HEK293 (cell line): ENCODE data around the gene PBXIP1.

ENCODE experiments used
- CTCF ChIA-PET: fragments of 350-600 bp; formaldehyde crosslinking; extraction: SDS; loops from one replicate; lab custom pipeline; 2021; ENCODE audit warnings: antibody characterized with exemption; lab: Yijun Ruan, JAX
- POLR2A ChIA-PET: fragments of 300-600 bp; formaldehyde crosslinking; extraction: SDS; loops from one replicate; lab custom pipeline; 2020; ENCODE audit warnings: antibody characterized with exemption, inconsistent platforms; lab: Yijun Ruan, JAX
- H3K27ac ChIP-seq: fragments of 200-500 bp; sonication (Bioruptor generic); 2 replicates; pipeline ENCODE4 v1.5.1; 2014; ENCODE audit warnings: low read depth, low read length, control low read depth, inconsistent platforms; ENCODE audit errors: extremely low read depth
- H3K36me3 ChIP-seq, 2 experiments: fragments of 200-500 bp in 1 of 2; sonication (Bioruptor generic) in 1 of 2; 1 replicate in 1 of 2; 2 replicates in 1 of 2; pipeline ENCODE4 v1.5.1; 2014 to 2017; ENCODE audit warnings: inconsistent platforms in 2 of 2, low read length in 2 of 2; ENCODE audit not compliant: control insufficient read depth in 2 of 2, insufficient read depth in 1 of 2
- H3K4me1 ChIP-seq: fragments of 200-500 bp; sonication (Bioruptor generic); 2 replicates; pipeline ENCODE4 v1.5.1; 2014; ENCODE audit warnings: mild to moderate bottlenecking, low read length, inconsistent platforms; ENCODE audit not compliant: control insufficient read depth, insufficient read depth
- H3K4me3 ChIP-seq: 2 replicates; pipeline ENCODE4 v1.5.1; 2011; ENCODE audit warnings: low read depth, mild to moderate bottlenecking, control low read depth, low read length, moderate library complexity
- H3K9me3 ChIP-seq: fragments of 200-500 bp; sonication (Bioruptor generic); 2 replicates; pipeline ENCODE4 v1.5.1; 2014; ENCODE audit warnings: low read depth, low read length, inconsistent platforms; ENCODE audit not compliant: control insufficient read depth, insufficient read depth
- IKZF3 ChIP-seq: fragments of 450-650 bp; IDR thresholded peaks from 2 replicates; pipeline ENCODE4 v1.5.0; 2018; ENCODE audit warnings: missing biosample characterization, mild to moderate bottlenecking, missing genetic modification characterization, moderate library complexity
- KLF1 ChIP-seq: fragments of 450-650 bp; formaldehyde crosslinking; IDR thresholded peaks from 2 replicates; pipeline ENCODE4 v1.5.1; 2016; ENCODE audit warnings: missing biosample characterization, missing genetic modification characterization
- KLF9 ChIP-seq: fragments of 450-650 bp; formaldehyde crosslinking; IDR thresholded peaks from 2 replicates; pipeline ENCODE4 v1.5.1; 2016; ENCODE audit warnings: missing biosample characterization, missing genetic modification characterization, low read depth
- MYNN ChIP-seq: fragments of 450-650 bp; formaldehyde crosslinking; IDR thresholded peaks from 2 replicates; pipeline ENCODE4 v1.5.1; 2016; ENCODE audit warnings: missing biosample characterization, missing genetic modification characterization, borderline replicate concordance
- TRIM28 ChIP-seq: IDR thresholded peaks from 2 replicates; pipeline ENCODE4 v1.6.1; 2011; ENCODE audit warnings: low read length, control low read depth, borderline replicate concordance
- WT1 ChIP-seq: fragments of 450-650 bp; formaldehyde crosslinking; IDR thresholded peaks from 2 replicates; pipeline ENCODE4 v1.5.1; 2016; ENCODE audit warnings: missing biosample characterization, missing genetic modification characterization
- ZBTB17 ChIP-seq: fragments of 450-650 bp; formaldehyde crosslinking; IDR thresholded peaks from 2 replicates; pipeline ENCODE4 v1.5.1; 2016; ENCODE audit warnings: missing biosample characterization, missing genetic modification characterization
- ZBTB20 ChIP-seq: fragments of 450-650 bp; formaldehyde crosslinking; IDR thresholded peaks from 2 replicates; pipeline ENCODE4 v1.5.1; 2016; ENCODE audit warnings: missing biosample characterization, missing genetic modification characterization
- ZFP3 ChIP-seq: fragments of 450-650 bp; formaldehyde crosslinking; IDR thresholded peaks from 2 replicates; pipeline ENCODE4 v1.5.1; 2016; ENCODE audit warnings: low read depth, missing biosample characterization, missing genetic modification characterization
- ZNF16 ChIP-seq: fragments of 450-650 bp; formaldehyde crosslinking; IDR thresholded peaks from 2 replicates; pipeline ENCODE4 v1.5.1; 2016; ENCODE audit warnings: low read depth, missing biosample characterization, missing genetic modification characterization
- ZNF184 ChIP-seq: fragments of 450-650 bp; IDR thresholded peaks from 2 replicates; pipeline ENCODE4 v1.5.1; 2018; ENCODE audit warnings: missing biosample characterization, mild to moderate bottlenecking, missing genetic modification characterization
- ZNF366 ChIP-seq: fragments of 450-650 bp; formaldehyde crosslinking; conservative IDR thresholded peaks from 2 replicates; pipeline ENCODE4 v1.5.1; 2016; ENCODE audit warnings: missing biosample characterization, missing genetic modification characterization
- ZNF510 ChIP-seq: fragments of 450-650 bp; formaldehyde crosslinking; IDR thresholded peaks from 2 replicates; pipeline ENCODE4 v1.5.1; 2018; ENCODE audit warnings: mild to moderate bottlenecking, missing genetic modification characterization, missing biosample characterization; ENCODE audit not compliant: insufficient replicate concordance
- ZNF514 ChIP-seq: fragments of 450-650 bp; formaldehyde crosslinking; IDR thresholded peaks from 2 replicates; pipeline ENCODE4 v1.5.1; 2016; ENCODE audit warnings: missing biosample characterization, missing genetic modification characterization
- ZNF558 ChIP-seq: fragments of 450-650 bp; formaldehyde crosslinking; IDR thresholded peaks from 2 replicates; pipeline ENCODE4 v1.5.1; 2016; ENCODE audit warnings: missing biosample characterization, missing genetic modification characterization
- ZNF610 ChIP-seq: fragments of 450-650 bp; formaldehyde crosslinking; IDR thresholded peaks from 2 replicates; pipeline ENCODE4 v1.5.1; 2016; ENCODE audit warnings: missing biosample characterization, missing genetic modification characterization, borderline replicate concordance
- ZXDB ChIP-seq: fragments of 450-650 bp; formaldehyde crosslinking; IDR thresholded peaks from 2 replicates; pipeline ENCODE4 v1.5.1; 2016; ENCODE audit warnings: missing biosample characterization, missing genetic modification characterization
- TF ChIP-seq, protein P1 (sequence below): fragments of 450-650 bp; formaldehyde crosslinking; IDR thresholded peaks from 2 replicates; pipeline ENCODE4 v1.5.1; 2016; ENCODE audit warnings: missing biosample characterization, missing genetic modification characterization, low read depth
- TF ChIP-seq, protein P2 (sequence below): fragments of 450-650 bp; formaldehyde crosslinking; IDR thresholded peaks from 2 replicates; pipeline ENCODE4 v1.5.1; 2017; ENCODE audit warnings: missing biosample characterization, missing genetic modification characterization
- TF ChIP-seq, protein P3 (sequence below): fragments of 450-650 bp; formaldehyde crosslinking; IDR thresholded peaks from 2 replicates; pipeline ENCODE4 v1.5.1; 2017; ENCODE audit warnings: missing biosample characterization, mild to moderate bottlenecking, missing genetic modification characterization, moderate library complexity
- TF ChIP-seq, protein P4 (sequence below): fragments of 450-650 bp; formaldehyde crosslinking; IDR thresholded peaks from 2 replicates; pipeline ENCODE4 v1.5.1; 2016; ENCODE audit warnings: missing biosample characterization, missing genetic modification characterization
- TF ChIP-seq, protein P5 (sequence below): fragments of 450-650 bp; formaldehyde crosslinking; IDR thresholded peaks from 2 replicates; pipeline ENCODE4 v1.5.1; 2016; ENCODE audit warnings: missing biosample characterization, missing genetic modification characterization

The PBXIP1 gene

DNA sequence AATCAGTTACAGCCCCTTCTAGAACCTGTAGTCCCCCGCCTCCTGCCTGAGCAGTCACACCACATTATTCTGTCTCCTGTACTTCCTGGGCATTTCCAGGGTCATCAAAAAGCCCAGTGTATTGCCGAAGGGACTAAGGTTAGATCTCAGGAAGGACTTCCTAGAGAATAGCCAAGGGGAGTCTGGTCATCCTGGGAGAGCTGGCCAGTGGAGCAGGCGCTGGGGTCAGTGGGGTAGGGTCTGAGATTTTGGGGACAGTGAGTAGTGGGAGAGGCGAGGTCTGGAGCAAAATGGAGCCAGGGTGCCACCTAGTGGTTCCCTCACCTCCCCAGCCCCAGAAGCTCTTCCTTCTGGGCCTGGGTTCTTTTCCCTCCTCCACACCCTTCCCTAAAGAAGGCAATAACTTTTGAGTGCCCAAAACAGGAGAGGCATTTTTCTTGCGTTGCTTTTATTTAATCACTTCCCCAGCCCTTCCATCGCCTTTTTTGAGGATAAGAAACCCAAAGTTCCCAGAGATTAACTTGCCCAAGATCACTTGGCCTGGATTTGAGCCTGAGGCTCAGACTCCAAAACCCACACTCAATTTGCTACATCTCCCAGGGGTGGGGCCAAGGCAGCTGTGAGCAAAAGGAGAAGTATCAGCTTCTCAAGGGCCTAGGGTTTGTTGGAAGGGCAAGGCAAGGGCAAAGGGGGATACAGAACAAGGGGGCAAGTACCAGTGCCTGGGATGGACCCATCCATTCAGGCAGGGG is 12.1 kb downstream of the PBXIP1 start (continued):
- 0 out of 2 replicates have a peak, but pooled peaks have one; percentile 7 for TF ChIP-seq KLF1 (tag by site-specific recombination)
- TF ChIP-seq, protein P1, sequence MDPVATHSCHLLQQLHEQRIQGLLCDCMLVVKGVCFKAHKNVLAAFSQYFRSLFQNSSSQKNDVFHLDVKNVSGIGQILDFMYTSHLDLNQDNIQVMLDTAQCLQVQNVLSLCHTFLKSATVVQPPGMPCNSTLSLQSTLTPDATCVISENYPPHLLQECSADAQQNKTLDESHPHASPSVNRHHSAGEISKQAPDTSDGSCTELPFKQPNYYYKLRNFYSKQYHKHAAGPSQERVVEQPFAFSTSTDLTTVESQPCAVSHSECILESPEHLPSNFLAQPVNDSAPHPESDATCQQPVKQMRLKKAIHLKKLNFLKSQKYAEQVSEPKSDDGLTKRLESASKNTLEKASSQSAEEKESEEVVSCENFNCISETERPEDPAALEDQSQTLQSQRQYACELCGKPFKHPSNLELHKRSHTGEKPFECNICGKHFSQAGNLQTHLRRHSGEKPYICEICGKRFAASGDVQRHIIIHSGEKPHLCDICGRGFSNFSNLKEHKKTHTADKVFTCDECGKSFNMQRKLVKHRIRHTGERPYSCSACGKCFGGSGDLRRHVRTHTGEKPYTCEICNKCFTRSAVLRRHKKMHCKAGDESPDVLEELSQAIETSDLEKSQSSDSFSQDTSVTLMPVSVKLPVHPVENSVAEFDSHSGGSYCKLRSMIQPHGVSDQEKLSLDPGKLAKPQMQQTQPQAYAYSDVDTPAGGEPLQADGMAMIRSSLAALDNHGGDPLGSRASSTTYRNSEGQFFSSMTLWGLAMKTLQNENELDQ (tag by site-specific recombination): no peak
- peak; percentile 42; the same call in 1 of the 2 replicates for TF ChIP-seq IKZF3 (tag by site-specific recombination)
- TF ChIP-seq, protein P2, sequence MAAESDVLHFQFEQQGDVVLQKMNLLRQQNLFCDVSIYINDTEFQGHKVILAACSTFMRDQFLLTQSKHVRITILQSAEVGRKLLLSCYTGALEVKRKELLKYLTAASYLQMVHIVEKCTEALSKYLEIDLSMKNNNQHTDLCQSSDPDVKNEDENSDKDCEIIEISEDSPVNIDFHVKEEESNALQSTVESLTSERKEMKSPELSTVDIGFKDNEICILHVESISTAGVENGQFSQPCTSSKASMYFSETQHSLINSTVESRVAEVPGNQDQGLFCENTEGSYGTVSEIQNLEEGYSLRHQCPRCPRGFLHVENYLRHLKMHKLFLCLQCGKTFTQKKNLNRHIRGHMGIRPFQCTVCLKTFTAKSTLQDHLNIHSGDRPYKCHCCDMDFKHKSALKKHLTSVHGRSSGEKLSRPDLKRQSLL (tag by site-specific recombination): no peak
- TF ChIP-seq ZBTB17 (tag by site-specific recombination): peak; percentile 26; the same call in 1 of the 2 replicates
- TF ChIP-seq, protein P3, sequence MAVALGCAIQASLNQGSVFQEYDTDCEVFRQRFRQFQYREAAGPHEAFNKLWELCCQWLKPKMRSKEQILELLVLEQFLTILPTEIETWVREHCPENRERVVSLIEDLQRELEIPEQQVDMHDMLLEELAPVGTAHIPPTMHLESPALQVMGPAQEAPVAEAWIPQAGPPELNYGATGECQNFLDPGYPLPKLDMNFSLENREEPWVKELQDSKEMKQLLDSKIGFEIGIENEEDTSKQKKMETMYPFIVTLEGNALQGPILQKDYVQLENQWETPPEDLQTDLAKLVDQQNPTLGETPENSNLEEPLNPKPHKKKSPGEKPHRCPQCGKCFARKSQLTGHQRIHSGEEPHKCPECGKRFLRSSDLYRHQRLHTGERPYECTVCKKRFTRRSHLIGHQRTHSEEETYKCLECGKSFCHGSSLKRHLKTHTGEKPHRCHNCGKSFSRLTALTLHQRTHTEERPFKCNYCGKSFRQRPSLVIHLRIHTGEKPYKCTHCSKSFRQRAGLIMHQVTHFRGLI (tag by site-specific recombination): no peak

DNA sequence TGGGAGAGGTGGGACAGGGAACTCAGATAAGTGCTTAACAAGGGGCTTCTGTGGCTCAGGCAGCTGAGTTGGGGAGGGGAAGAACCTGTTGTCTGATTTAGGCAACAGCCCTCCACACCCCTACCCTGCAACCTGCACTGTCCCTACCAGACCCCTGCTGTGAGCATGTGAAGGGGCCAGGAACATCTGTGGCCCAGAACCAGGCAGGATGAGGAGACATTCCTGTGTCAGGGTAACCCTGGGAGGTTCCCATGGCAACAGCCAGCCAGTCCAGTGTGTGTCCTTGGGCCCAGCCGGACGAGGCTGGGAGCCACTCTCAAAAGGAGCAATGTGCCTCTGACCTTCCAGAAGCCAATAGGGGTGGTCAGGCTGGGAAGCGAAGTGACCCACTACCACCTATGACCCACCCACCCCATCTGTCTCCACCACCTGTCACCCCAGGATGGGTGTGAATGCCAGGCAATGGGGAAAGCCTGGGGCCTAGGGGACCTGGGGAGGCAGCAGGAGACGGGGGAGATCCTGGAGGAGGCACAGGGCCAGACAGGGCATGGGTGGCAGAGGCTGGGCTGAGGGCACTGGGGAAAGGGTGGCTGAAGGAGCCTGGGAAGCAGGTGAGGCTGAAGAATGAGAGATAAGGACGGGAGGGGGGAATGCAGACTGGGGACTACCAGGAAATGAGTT is 14.4 kb downstream of the PBXIP1 start:
- ChIA-PET CTCF (interaction anchor here (1.5 kb wide), 1 partner anchor 382 kb away, joined by 5 read pairs; no protein-coding TSS in a partner anchor), POLR2A (no interaction called here)
- TF ChIP-seq ZFP3 (tag by site-specific recombination) (no peak), MYNN (peak; percentile 76), IKZF3 (tag by site-specific recombination) (no peak), ZNF184 (tag by site-specific recombination) (no peak), ZXDB (tag by site-specific recombination) (no peak), ZBTB20 (tag by site-specific recombination) (no peak), ZNF514 (no peak), ZNF366 (tag by site-specific recombination) (no peak), ZBTB17 (tag by site-specific recombination) (no peak), KLF9 (tag by site-specific recombination) (no peak), ZNF610 (tag by site-specific recombination) (no peak), TRIM28 (no peak), ZNF558 (no peak), ZNF510 (no peak), ZNF16 (tag by site-specific recombination) (no peak), WT1 (tag by site-specific recombination) (no peak)
- TF ChIP-seq, protein P4, sequence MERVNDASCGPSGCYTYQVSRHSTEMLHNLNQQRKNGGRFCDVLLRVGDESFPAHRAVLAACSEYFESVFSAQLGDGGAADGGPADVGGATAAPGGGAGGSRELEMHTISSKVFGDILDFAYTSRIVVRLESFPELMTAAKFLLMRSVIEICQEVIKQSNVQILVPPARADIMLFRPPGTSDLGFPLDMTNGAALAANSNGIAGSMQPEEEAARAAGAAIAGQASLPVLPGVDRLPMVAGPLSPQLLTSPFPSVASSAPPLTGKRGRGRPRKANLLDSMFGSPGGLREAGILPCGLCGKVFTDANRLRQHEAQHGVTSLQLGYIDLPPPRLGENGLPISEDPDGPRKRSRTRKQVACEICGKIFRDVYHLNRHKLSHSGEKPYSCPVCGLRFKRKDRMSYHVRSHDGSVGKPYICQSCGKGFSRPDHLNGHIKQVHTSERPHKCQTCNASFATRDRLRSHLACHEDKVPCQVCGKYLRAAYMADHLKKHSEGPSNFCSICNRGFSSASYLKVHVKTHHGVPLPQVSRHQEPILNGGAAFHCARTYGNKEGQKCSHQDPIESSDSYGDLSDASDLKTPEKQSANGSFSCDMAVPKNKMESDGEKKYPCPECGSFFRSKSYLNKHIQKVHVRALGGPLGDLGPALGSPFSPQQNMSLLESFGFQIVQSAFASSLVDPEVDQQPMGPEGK (tag by site-specific recombination): no peak
- TF ChIP-seq, protein P5, sequence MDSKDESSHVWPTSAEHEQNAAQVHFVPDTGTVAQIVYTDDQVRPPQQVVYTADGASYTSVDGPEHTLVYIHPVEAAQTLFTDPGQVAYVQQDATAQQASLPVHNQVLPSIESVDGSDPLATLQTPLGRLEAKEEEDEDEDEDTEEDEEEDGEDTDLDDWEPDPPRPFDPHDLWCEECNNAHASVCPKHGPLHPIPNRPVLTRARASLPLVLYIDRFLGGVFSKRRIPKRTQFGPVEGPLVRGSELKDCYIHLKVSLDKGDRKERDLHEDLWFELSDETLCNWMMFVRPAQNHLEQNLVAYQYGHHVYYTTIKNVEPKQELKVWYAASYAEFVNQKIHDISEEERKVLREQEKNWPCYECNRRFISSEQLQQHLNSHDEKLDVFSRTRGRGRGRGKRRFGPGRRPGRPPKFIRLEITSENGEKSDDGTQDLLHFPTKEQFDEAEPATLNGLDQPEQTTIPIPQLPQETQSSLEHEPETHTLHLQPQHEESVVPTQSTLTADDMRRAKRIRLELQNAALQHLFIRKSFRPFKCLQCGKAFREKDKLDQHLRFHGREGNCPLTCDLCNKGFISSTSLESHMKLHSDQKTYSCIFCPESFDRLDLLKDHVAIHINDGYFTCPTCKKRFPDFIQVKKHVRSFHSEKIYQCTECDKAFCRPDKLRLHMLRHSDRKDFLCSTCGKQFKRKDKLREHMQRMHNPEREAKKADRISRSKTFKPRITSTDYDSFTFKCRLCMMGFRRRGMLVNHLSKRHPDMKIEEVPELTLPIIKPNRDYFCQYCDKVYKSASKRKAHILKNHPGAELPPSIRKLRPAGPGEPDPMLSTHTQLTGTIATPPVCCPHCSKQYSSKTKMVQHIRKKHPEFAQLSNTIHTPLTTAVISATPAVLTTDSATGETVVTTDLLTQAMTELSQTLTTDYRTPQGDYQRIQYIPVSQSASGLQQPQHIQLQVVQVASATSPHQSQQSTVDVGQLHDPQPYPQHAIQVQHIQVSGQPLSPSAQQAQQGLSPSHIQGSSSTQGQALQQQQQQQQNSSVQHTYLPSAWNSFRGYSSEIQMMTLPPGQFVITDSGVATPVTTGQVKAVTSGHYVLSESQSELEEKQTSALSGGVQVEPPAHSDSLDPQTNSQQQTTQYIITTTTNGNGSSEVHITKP: peak; percentile 17; the same call in 1 of the 2 replicates
- peaks cover 0 to 8% of the 10 kb centered on the region in 2 experiments; a peak in 1 of 3 replicates for H3K36me3 ChIP-seq
- H3K4me3 ChIP-seq: no peak overlapping the region
- no peaks in the 10 kb centered on the region for H3K9me3 ChIP-seq
- H3K27ac ChIP-seq: no peak overlapping the region
- no peaks in the 10 kb centered on the region for H3K4me1 ChIP-seq
